H1 (cell line): ENCODE measurements around the gene FGFR2. TPM values are rescaled to one million over a fixed set of nuclear protein-coding genes. Genes with fewer than 3 reads are reported as not detected.

Experiments used
- CTCF ChIA-PET: fragments of 300-600 bp; sonication (Branson Sonifier 250); formaldehyde crosslinking; loops from one replicate; lab custom pipeline; 2021; ENCODE audit not compliant: partially characterized antibody; lab: Charles Lee
- POLR2A ChIA-PET: fragments of 300-600 bp; sonication (Branson Sonifier 250); formaldehyde crosslinking; loops from one replicate; lab custom pipeline; 2021; ENCODE audit warnings: inconsistent platforms; ENCODE audit not compliant: partially characterized antibody; lab: Charles Lee
- DNase-seq, 2 experiments: peaks; one replicate each; pipeline versions ENCODE4 v3.0.0 to v3.0.0-alpha.2; 2010 to 2022; ENCODE audit warnings: low spot score in 2 of 2, low read depth in 1 of 2, mixed read lengths in 1 of 2
- FAIRE-seq: peaks from 2 replicates; lab custom pipeline; 2011; peaks lifted over from hg19 to GRCh38; lab: Jason Lieb, UNC
- H2AFZ ChIP-seq: 2 replicates; pipeline ENCODE4 v1.8.1; 2012; ENCODE audit warnings: low read length, inconsistent platforms
- H2AK5ac ChIP-seq: 2 replicates; pipeline ENCODE4 v1.6.1; 2013; ENCODE audit warnings: low read depth, low read length
- H2BK120ac ChIP-seq: replicated peaks from 2 replicates; pipeline ENCODE3; 2013; ENCODE audit warnings: low read depth, low read length, inconsistent platforms
- H2BK12ac ChIP-seq: 2 replicates; pipeline ENCODE4 v1.6.1; 2013; ENCODE audit warnings: low read depth, low read length
- H2BK15ac ChIP-seq: 2 replicates; pipeline ENCODE4 v1.6.1; 2013; ENCODE audit warnings: low read length
- H2BK20ac ChIP-seq: 2 replicates; pipeline ENCODE4 v1.6.1; 2013; ENCODE audit warnings: low read length
- H2BK5ac ChIP-seq: 2 replicates; pipeline ENCODE4 v1.6.1; 2013; ENCODE audit warnings: low read depth, low read length
- H3K14ac ChIP-seq: 2 replicates; pipeline ENCODE4 v1.6.1; 2013; ENCODE audit warnings: inconsistent platforms; ENCODE audit not compliant: insufficient read length
- H3K18ac ChIP-seq: 2 replicates; pipeline ENCODE4 v1.6.1; 2013; ENCODE audit warnings: low read length; ENCODE audit errors: extremely low read depth
- H3K23ac ChIP-seq: 2 replicates; pipeline ENCODE4 v1.6.1; 2013; ENCODE audit warnings: inconsistent platforms; ENCODE audit not compliant: insufficient read length
- H3K23me2 ChIP-seq: 2 replicates; pipeline ENCODE4 v1.6.1; 2013; ENCODE audit warnings: low read depth, low read length
- H3K27ac ChIP-seq: 2 replicates; pipeline ENCODE4 v1.6.1; 2011; ENCODE audit warnings: low read depth, low read length, inconsistent platforms
- H3K27me3 ChIP-seq, 4 experiments: replicated peaks in 1 of 4; 1 replicate in 1 of 4; 2 replicates in 3 of 4; pipeline versions ENCODE4 v1.6.1 to v1.8.1; 2011 to 2013; ENCODE audit warnings: low read length in 3 of 4, mild to moderate bottlenecking in 3 of 4, inconsistent platforms in 2 of 4, mixed read lengths in 2 of 4, moderate library complexity in 1 of 4; ENCODE audit not compliant: control insufficient read depth in 3 of 4, insufficient read depth in 3 of 4; ENCODE audit errors: extremely low read depth in 1 of 4
- H3K36me3 ChIP-seq, 4 experiments: 2 replicates each; pipeline versions ENCODE4 v1.6.1 to v1.8.1; 2011 to 2013; ENCODE audit warnings: mild to moderate bottlenecking in 4 of 4, low read length in 3 of 4, moderate library complexity in 2 of 4, control low read depth in 1 of 4, inconsistent platforms in 1 of 4; ENCODE audit not compliant: insufficient read depth in 4 of 4, control insufficient read depth in 2 of 4
- H3K4ac ChIP-seq: replicated peaks from 2 replicates; pipeline ENCODE3; 2013; ENCODE audit warnings: low read length, low read depth, mixed read lengths, inconsistent platforms; ENCODE audit not compliant: insufficient read length
- H3K4me1 ChIP-seq, 4 experiments: replicated peaks in 1 of 4; 1 replicate in 1 of 4; 2 replicates in 3 of 4; pipeline versions ENCODE4 v1.6.1 to v1.8.1; 2011 to 2013; ENCODE audit warnings: low read length in 3 of 4, inconsistent platforms in 2 of 4, mixed read lengths in 1 of 4; ENCODE audit not compliant: insufficient read depth in 4 of 4, control insufficient read depth in 3 of 4
- H3K4me2 ChIP-seq, 2 experiments: 2 replicates each; pipeline versions ENCODE4 v1.6.1 to v1.8.1; 2011 to 2013; ENCODE audit warnings: low read depth in 2 of 2, low read length in 2 of 2, control low read depth in 1 of 2, inconsistent platforms in 1 of 2, mild to moderate bottlenecking in 1 of 2; ENCODE audit not compliant: insufficient read depth in 1 of 2
- H3K4me3 ChIP-seq, 4 experiments: fragments of 200-600, 300-600 bp in 1 of 4; sonication (generic), shearing (Covaris generic), sonication (Bioruptor Twin) in 1 of 4; 2 replicates each; pipeline versions ENCODE4 v1.5.1 to v1.8.1; 2011 to 2016; ENCODE audit warnings: low read length in 4 of 4, low read depth in 3 of 4, control low read depth in 2 of 4, inconsistent platforms in 2 of 4, mild to moderate bottlenecking in 2 of 4, mixed read lengths in 1 of 4, moderate library complexity in 1 of 4; ENCODE audit not compliant: insufficient read depth in 2 of 4; ENCODE audit errors: extremely low read depth in 1 of 4
- H3K56ac ChIP-seq: replicated peaks from 2 replicates; pipeline ENCODE3; 2013; ENCODE audit warnings: low read depth, mild to moderate bottlenecking, mixed read lengths, low read length, inconsistent platforms; ENCODE audit not compliant: insufficient read length
- H3K79me1 ChIP-seq: 2 replicates; pipeline ENCODE4 v1.6.1; 2013; ENCODE audit warnings: low read depth, low read length, control low read depth
- H3K79me2 ChIP-seq, 2 experiments: 2 replicates each; pipeline versions ENCODE4 v1.6.1 to v1.8.1; 2012 to 2013; ENCODE audit warnings: low read length in 2 of 2, mild to moderate bottlenecking in 2 of 2, inconsistent platforms in 1 of 2; ENCODE audit not compliant: insufficient read depth in 2 of 2, control insufficient read depth in 1 of 2
- H3K9ac ChIP-seq, 4 experiments: replicated peaks in 1 of 4; 1 replicate in 1 of 4; 2 replicates in 3 of 4; pipeline versions ENCODE4 v1.6.1 to v1.8.1; 2011 to 2013; ENCODE audit warnings: low read depth in 3 of 4, low read length in 3 of 4, control low read depth in 2 of 4, mild to moderate bottlenecking in 2 of 4, moderate library complexity in 2 of 4, inconsistent platforms in 1 of 4; ENCODE audit errors: extremely low read depth in 1 of 4
- H3K9me3 ChIP-seq, 2 experiments: 2 replicates each; pipeline versions ENCODE4 v1.6.1 to v1.8.1; 2012 to 2013; ENCODE audit warnings: mild to moderate bottlenecking in 2 of 2, moderate library complexity in 2 of 2, control low read depth in 1 of 2, inconsistent platforms in 1 of 2, low read depth in 1 of 2, low read length in 1 of 2, mixed read lengths in 1 of 2; ENCODE audit not compliant: insufficient read depth in 2 of 2
- H4K20me1 ChIP-seq, 2 experiments: replicated peaks in 1 of 2; 2 replicates each; pipeline versions ENCODE3 to v1.8.1; 2011 to 2013; ENCODE audit warnings: inconsistent platforms in 2 of 2, low read length in 2 of 2, mild to moderate bottlenecking in 1 of 2; ENCODE audit not compliant: insufficient read depth in 2 of 2, control insufficient read depth in 1 of 2
- H4K5ac ChIP-seq: 2 replicates; pipeline ENCODE4 v1.6.1; 2013; ENCODE audit warnings: low read length, low read depth, mixed read lengths, inconsistent platforms; ENCODE audit not compliant: insufficient read length
- H4K8ac ChIP-seq: 2 replicates; pipeline ENCODE4 v1.8.0; 2013; ENCODE audit warnings: mild to moderate bottlenecking, moderate library complexity, low read length, inconsistent platforms; ENCODE audit not compliant: insufficient read depth; ENCODE audit errors: extremely low read depth
- H4K91ac ChIP-seq: replicated peaks from 2 replicates; pipeline ENCODE3; 2013; ENCODE audit warnings: low read length, mixed read lengths, inconsistent platforms; ENCODE audit not compliant: insufficient read length
- JUN ChIP-seq: IDR thresholded peaks from 2 replicates; pipeline ENCODE4 v1.6.1; 2011; ENCODE audit warnings: low read depth, mild to moderate bottlenecking, improper control_type of control experiment, low read length
- SRF ChIP-seq: IDR thresholded peaks from 2 replicates; pipeline ENCODE4 v1.6.1; 2011; ENCODE audit warnings: mild to moderate bottlenecking, low read depth, low read length, moderate library complexity
- WGBS, 2 experiments: shearing (Covaris generic) in 1 of 2; methylation state at CpG; one replicate each; pipeline versions ENCODE4 v1.1.6 to v1.1.7; 2013 to 2015; ENCODE audit warnings: low lambda C conversion rate in 2 of 2, mixed read lengths in 2 of 2, inconsistent platforms in 1 of 2, low coverage in 1 of 2, missing lambda C conversion rate in 1 of 2; ENCODE audit not compliant: insufficient replicate concordance in 2 of 2, insufficient coverage in 1 of 2, insufficient read length in 1 of 2; ENCODE audit errors: extremely low coverage in 1 of 2, missing lambda C conversion rate in 1 of 2; 5-methylcytosine and 5-hydroxymethylcytosine counted together
- polyA plus RNA-seq, 7 experiments: library from polyadenylated mRNA; depleted of rRNA in 3 of 7; stranded (reverse) in 5 of 7; unstranded in 2 of 7; fragments of >200 nt in 5 of 7; fragments of 200-250 nt in 2 of 7; gene quantifications; 1 replicate in 5 of 7; 2 replicates in 1 of 7; 4 replicates in 1 of 7; pipeline versions ENCODE4 v1.2.1 to v1.2.3, GENCODE V29; 2011 to 2013; ENCODE audit warnings: missing spikeins in 2 of 7, mixed read lengths in 2 of 7
- total RNA-seq: library from RNA; stranded (reverse); fragmentation: NEBNext Ultra II Directional; extraction: Animal tissue kit (Norgen Biotek cat#: 25700); gene quantifications from 2 replicates; pipeline ENCODE4 v1.2.1, GENCODE V29; 2021

The FGFR2 gene
- total and polyA plus RNA-seq, 2 of the 8 experiments (the other 6 are each of a cell fraction or from before 2014, with no cell fraction given) = 50.2 to 81.2 TPM

GRCh38 chr10:121574519-121575166 lies 23.6 kb downstream of the FGFR2 start:
- DNase-seq = no peak
- Histone ChIP-seq H3K4ac (no peak overlapping the region), H2BK120ac (no peak overlapping the region), H3K14ac (no peak overlapping the region), H3K23me2 (no peaks in the 10 kb centered on the region), H3K79me2 (peaks cover 69 to 95% of the 10 kb centered on the region in 2 experiments), H3K27ac (no peak overlapping the region), H4K8ac (no peak overlapping the region), H2BK12ac (peak overlapping the region; percentile 50; the same call in 1 of the 2 replicates), H3K56ac (no peak overlapping the region), H2AFZ (no peak overlapping the region), H3K27me3 (no peaks in the 10 kb centered on the region), H3K36me3 (peaks cover 0 to 39% (median 0%) of the 10 kb centered on the region in 4 experiments; a peak in 3 of 8 replicates), H2BK5ac (no peak overlapping the region), H4K20me1 (peaks cover 47 to 51% of the 10 kb centered on the region in 2 experiments), H3K4me3 (no peak overlapping the region), H3K79me1 (peaks cover 25% of the 10 kb centered on the region), H3K23ac (no peak overlapping the region), H2BK15ac (no peak overlapping the region), H3K9me3 (no peaks in the 10 kb centered on the region), H3K4me1 (peaks cover 31 to 50% (median 41%) of the 10 kb centered on the region in 4 experiments), H2BK20ac (0 out of 2 replicates have a peak overlapping the region, but pooled peaks have one; percentile 72), H4K5ac (no peak overlapping the region), H2AK5ac (no peak overlapping the region), H3K9ac (no peak overlapping the region), H3K18ac (no peak overlapping the region), H3K4me2 (peak overlapping the region in 1 of 2 experiments; percentile 6; a peak in 2 of 4 replicates), H4K91ac (no peak overlapping the region)
- no peak for FAIRE-seq
- ChIA-PET CTCF (interaction anchor here (1.1 kb wide), 1 partner anchor 35 kb away, joined by 4 read pairs; no protein-coding TSS in a partner anchor), POLR2A (interaction anchor here (0.9 to 1.6 kb wide), 3 partner anchors 21 to 31 kb away, joined by 3 to 4 read pairs (median 4); no protein-coding TSS in a partner anchor)
- 84% methylated on average over 14 of the region's 14 CpGs; no CpG with 5 or more reads in 1 of the 2 experiments for WGBS, 2 experiments
- TF ChIP-seq SRF = peak; percentile 41; the same call in 1 of the 2 replicates
- no peak for TF ChIP-seq JUN
